ENCODE data around the gene COL11A1.

Gene COL11A1

GRCh38 chr1:102879439-102879993 is 228.8 kb downstream of the COL11A1 start:
- H3K27ac Mint-ChIP-seq = no peak overlapping the region
- H3K4me3 Mint-ChIP-seq = no peak overlapping the region
- no peaks in the 10 kb centered on the region for H3K27me3 Mint-ChIP-seq (ENCODE audit: low read depth)
- no peaks in the 10 kb centered on the region for H3K36me3 Mint-ChIP-seq (ENCODE audit: low read depth)
- no peaks in the 10 kb centered on the region for H3K9me3 Mint-ChIP-seq
- TF ChIP-seq CTCF (IDR thresholded peaks at IDR 0.05; ENCODE audit: unreplicated experiment in 3 of 3) = no peak
- H3K4me1 Mint-ChIP-seq = peaks cover 5% of the 10 kb centered on the region

- H3K9me3 Mint-ChIP-seq = peaks cover 10% of the 10 kb centered on the region
- no peak overlapping the region for H3K4me3 Mint-ChIP-seq
- no peaks in the 10 kb centered on the region for H3K4me1 Mint-ChIP-seq
- H3K36me3 Mint-ChIP-seq (ENCODE audit: low read depth) = no peaks in the 10 kb centered on the region
- H3K27ac Mint-ChIP-seq = no peak overlapping the region
- H3K27me3 Mint-ChIP-seq (ENCODE audit: low read depth) = no peaks in the 10 kb centered on the region
- no peak for TF ChIP-seq CTCF (IDR thresholded peaks at IDR 0.05; ENCODE audit: unreplicated experiment in 3 of 3)
These were observed 232.6 kb downstream of the COL11A1 start for GRCh38 chr1:102875756-102876155.

GRCh38 chr1:102872526-102872925 is 235.8 kb downstream of the COL11A1 start:
- Mint-ChIP-seq H3K4me3 (no peak overlapping the region), H3K27me3 (ENCODE audit: low read depth) (no peaks in the 10 kb centered on the region), H3K27ac (no peak overlapping the region), H3K4me1 (no peaks in the 10 kb centered on the region), H3K36me3 (ENCODE audit: low read depth) (no peaks in the 10 kb centered on the region), H3K9me3 (peaks cover 16% of the 10 kb centered on the region)
- TF ChIP-seq CTCF (IDR thresholded peaks at IDR 0.05; ENCODE audit: unreplicated experiment in 3 of 3) = no peak

- Mint-ChIP-seq H3K27me3 (ENCODE audit: low read depth) (no peaks in the 10 kb centered on the region), H3K4me1 (no peaks in the 10 kb centered on the region), H3K9me3 (peaks cover 16% of the 10 kb centered on the region), H3K27ac (no peak overlapping the region), H3K36me3 (ENCODE audit: low read depth) (no peaks in the 10 kb centered on the region), H3K4me3 (no peak overlapping the region)
- TF ChIP-seq CTCF (IDR thresholded peaks at IDR 0.05; ENCODE audit: unreplicated experiment in 3 of 3) = no peak
These were observed 236.2 kb downstream of the COL11A1 start for GRCh38 chr1:102872097-102872496.

- H3K36me3 Mint-ChIP-seq (ENCODE audit: low read depth) = no peaks in the 10 kb centered on the region
- no peak for TF ChIP-seq CTCF (IDR thresholded peaks at IDR 0.05; ENCODE audit: unreplicated experiment in 3 of 3)
- no peaks in the 10 kb centered on the region for H3K4me1 Mint-ChIP-seq
- H3K4me3 Mint-ChIP-seq = no peak overlapping the region
- H3K27me3 Mint-ChIP-seq (ENCODE audit: low read depth) = no peaks in the 10 kb centered on the region
- peaks cover 6% of the 10 kb centered on the region for H3K9me3 Mint-ChIP-seq
- no peak overlapping the region for H3K27ac Mint-ChIP-seq
These were observed 244.6 kb downstream of the COL11A1 start for GRCh38 chr1:102863704-102864103.

GRCh38 chr1:102861247-102861646 is 247.1 kb downstream of the COL11A1 start:
- peaks cover 12% of the 10 kb centered on the region for H3K9me3 Mint-ChIP-seq
- no peaks in the 10 kb centered on the region for H3K27me3 Mint-ChIP-seq (ENCODE audit: low read depth)
- no peaks in the 10 kb centered on the region for H3K36me3 Mint-ChIP-seq (ENCODE audit: low read depth)
- no peaks in the 10 kb centered on the region for H3K4me1 Mint-ChIP-seq
- no peak overlapping the region for H3K27ac Mint-ChIP-seq
- H3K4me3 Mint-ChIP-seq = no peak overlapping the region
- TF ChIP-seq CTCF (IDR thresholded peaks at IDR 0.05; ENCODE audit: unreplicated experiment in 3 of 3) = no peak
